HepG2 (cell line): ENCODE results near the gene APRT.
"Not testable (repeated sequence)": the region's sequence is repeated elsewhere in the genome, so short reads cannot be mapped to it uniquely, and the experiment has no call there.

Source experiments
- CREM ChIP-seq, 2 experiments: sonication (generic) in 1 of 2; formaldehyde crosslinking in 1 of 2; IDR thresholded peaks; 2 replicates each; pipeline versions ENCODE4 v1.4.0 to v1.6.1; 2016 to 2020; ENCODE audit warnings: antibody characterized with exemption in 1 of 2, mild to moderate bottlenecking in 1 of 2, missing genetic modification reagents in 1 of 2
- NFKBIZ ChIP-seq: IDR thresholded peaks from 2 replicates; pipeline ENCODE4 v1.6.1; 2018; ENCODE audit warnings: missing genetic modification reagents, missing compliant biosample characterization
- POLR2A ChIP-seq, 2 experiments: IDR thresholded peaks; 2 replicates each; pipeline ENCODE4 v1.6.1; 2011; ENCODE audit warnings: low read depth in 2 of 2, low read length in 2 of 2, mild to moderate bottlenecking in 1 of 2, moderate library complexity in 1 of 2; ENCODE audit not compliant: insufficient read depth in 1 of 2
- PTBP1 ChIP-seq: fragments of 200-400 bp; formaldehyde crosslinking; IDR thresholded peaks from 2 replicates; pipeline ENCODE4 v1.6.1; 2018; ENCODE audit warnings: low read length, low read depth; ENCODE audit not compliant: poor library complexity, severe bottlenecking
- RFX5 ChIP-seq: IDR thresholded peaks from 2 replicates; pipeline ENCODE4 v1.6.1; 2011; ENCODE audit warnings: low read depth, low read length, improper control_type of control experiment
- SP1 ChIP-seq, 2 experiments: fragments of 450-650 bp in 1 of 2; sonication (generic) in 1 of 2; formaldehyde crosslinking in 1 of 2; IDR thresholded peaks; 2 replicates each; pipeline versions ENCODE4 v1.4.0 to v1.6.1; 2016 to 2020; ENCODE audit warnings: missing genetic modification reagents in 1 of 2
- ZNF33A ChIP-seq: sonication (generic); formaldehyde crosslinking; IDR thresholded peaks from 2 replicates; pipeline ENCODE4 v1.5.1; 2020; ENCODE audit warnings: missing genetic modification reagents, mild to moderate bottlenecking, moderate library complexity, borderline replicate concordance
- ZNF354B ChIP-seq: sonication (generic); formaldehyde crosslinking; IDR thresholded peaks from 2 replicates; pipeline ENCODE4 v1.8.0; 2022; ENCODE audit warnings: mild to moderate bottlenecking, missing genetic modification reagents
- TF ChIP-seq, protein P1 (sequence below): sonication (generic); formaldehyde crosslinking; IDR thresholded peaks from 2 replicates; pipeline ENCODE4 v1.4.0; 2020; ENCODE audit warnings: missing genetic modification reagents, borderline replicate concordance
- TF ChIP-seq, protein P2 (sequence below): sonication (generic); formaldehyde crosslinking; IDR thresholded peaks from 2 replicates; pipeline ENCODE4 v1.5.0; 2020; ENCODE audit warnings: mild to moderate bottlenecking, missing genetic modification reagents, moderate library complexity
- TF ChIP-seq, protein P3 (sequence below): sonication (generic); formaldehyde crosslinking; IDR thresholded peaks from 2 replicates; pipeline ENCODE4 v1.9.0; 2021; ENCODE audit warnings: missing genetic modification reagents, borderline replicate concordance

DNA sequence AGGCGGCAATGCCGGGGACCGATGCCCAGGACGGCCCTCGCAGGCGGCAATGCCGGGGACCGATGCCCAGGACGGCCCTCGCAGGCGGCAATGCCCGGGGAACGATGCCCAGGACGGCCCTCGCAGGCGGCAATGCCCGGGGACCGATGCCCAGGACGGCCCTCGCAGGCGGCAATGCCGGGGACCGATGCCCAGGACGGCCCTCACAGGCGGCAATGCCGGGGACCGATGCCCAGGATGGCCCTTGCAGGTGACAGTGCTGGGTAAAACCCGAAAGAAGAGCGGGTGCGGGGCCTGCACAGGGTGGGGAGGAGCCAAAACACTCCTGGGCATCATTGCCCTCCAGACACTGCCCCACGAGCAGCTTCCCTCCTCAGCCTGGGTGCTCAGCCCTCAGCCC lies 11.9 kb upstream of the APRT start:
- TF ChIP-seq NFKBIZ (CRISPR knock-in tag); PTBP1; ZNF33A (CRISPR knock-in tag); POLR2A (IDR thresholded peaks at IDR 0.05; ENCODE audit: insufficient read depth in 1 of 2, low read depth in 2 of 2, low read length in 2 of 2); ZNF354B; RFX5; CREM (IDR thresholded peaks at IDR 0.05); CREM (CRISPR knock-in tag; IDR thresholded peaks at IDR 0.05); SP1 (IDR thresholded peaks at IDR 0.05); SP1 (CRISPR knock-in tag; IDR thresholded peaks at IDR 0.05): not testable (repeated sequence)
- TF ChIP-seq, protein P1, sequence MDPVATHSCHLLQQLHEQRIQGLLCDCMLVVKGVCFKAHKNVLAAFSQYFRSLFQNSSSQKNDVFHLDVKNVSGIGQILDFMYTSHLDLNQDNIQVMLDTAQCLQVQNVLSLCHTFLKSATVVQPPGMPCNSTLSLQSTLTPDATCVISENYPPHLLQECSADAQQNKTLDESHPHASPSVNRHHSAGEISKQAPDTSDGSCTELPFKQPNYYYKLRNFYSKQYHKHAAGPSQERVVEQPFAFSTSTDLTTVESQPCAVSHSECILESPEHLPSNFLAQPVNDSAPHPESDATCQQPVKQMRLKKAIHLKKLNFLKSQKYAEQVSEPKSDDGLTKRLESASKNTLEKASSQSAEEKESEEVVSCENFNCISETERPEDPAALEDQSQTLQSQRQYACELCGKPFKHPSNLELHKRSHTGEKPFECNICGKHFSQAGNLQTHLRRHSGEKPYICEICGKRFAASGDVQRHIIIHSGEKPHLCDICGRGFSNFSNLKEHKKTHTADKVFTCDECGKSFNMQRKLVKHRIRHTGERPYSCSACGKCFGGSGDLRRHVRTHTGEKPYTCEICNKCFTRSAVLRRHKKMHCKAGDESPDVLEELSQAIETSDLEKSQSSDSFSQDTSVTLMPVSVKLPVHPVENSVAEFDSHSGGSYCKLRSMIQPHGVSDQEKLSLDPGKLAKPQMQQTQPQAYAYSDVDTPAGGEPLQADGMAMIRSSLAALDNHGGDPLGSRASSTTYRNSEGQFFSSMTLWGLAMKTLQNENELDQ (CRISPR knock-in tag) = not testable (repeated sequence)
- TF ChIP-seq, protein P2, sequence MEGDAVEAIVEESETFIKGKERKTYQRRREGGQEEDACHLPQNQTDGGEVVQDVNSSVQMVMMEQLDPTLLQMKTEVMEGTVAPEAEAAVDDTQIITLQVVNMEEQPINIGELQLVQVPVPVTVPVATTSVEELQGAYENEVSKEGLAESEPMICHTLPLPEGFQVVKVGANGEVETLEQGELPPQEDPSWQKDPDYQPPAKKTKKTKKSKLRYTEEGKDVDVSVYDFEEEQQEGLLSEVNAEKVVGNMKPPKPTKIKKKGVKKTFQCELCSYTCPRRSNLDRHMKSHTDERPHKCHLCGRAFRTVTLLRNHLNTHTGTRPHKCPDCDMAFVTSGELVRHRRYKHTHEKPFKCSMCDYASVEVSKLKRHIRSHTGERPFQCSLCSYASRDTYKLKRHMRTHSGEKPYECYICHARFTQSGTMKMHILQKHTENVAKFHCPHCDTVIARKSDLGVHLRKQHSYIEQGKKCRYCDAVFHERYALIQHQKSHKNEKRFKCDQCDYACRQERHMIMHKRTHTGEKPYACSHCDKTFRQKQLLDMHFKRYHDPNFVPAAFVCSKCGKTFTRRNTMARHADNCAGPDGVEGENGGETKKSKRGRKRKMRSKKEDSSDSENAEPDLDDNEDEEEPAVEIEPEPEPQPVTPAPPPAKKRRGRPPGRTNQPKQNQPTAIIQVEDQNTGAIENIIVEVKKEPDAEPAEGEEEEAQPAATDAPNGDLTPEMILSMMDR (CRISPR knock-in tag) = not testable (repeated sequence)
- TF ChIP-seq, protein P3, sequence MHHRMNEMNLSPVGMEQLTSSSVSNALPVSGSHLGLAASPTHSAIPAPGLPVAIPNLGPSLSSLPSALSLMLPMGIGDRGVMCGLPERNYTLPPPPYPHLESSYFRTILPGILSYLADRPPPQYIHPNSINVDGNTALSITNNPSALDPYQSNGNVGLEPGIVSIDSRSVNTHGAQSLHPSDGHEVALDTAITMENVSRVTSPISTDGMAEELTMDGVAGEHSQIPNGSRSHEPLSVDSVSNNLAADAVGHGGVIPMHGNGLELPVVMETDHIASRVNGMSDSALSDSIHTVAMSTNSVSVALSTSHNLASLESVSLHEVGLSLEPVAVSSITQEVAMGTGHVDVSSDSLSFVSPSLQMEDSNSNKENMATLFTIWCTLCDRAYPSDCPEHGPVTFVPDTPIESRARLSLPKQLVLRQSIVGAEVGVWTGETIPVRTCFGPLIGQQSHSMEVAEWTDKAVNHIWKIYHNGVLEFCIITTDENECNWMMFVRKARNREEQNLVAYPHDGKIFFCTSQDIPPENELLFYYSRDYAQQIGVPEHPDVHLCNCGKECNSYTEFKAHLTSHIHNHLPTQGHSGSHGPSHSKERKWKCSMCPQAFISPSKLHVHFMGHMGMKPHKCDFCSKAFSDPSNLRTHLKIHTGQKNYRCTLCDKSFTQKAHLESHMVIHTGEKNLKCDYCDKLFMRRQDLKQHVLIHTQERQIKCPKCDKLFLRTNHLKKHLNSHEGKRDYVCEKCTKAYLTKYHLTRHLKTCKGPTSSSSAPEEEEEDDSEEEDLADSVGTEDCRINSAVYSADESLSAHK (CRISPR knock-in tag) = not testable (repeated sequence)
